NOMO-1 treated with DMSO at 0.1 percent for 48 hours (cell line): ENCODE measurements around the gene STIM2.
"Not testable (repeated sequence)": the region's sequence is repeated elsewhere in the genome, so short reads cannot be mapped to it uniquely, and the experiment has no call there.

Experiments used
- DNase-seq: peaks from one replicate; lab custom pipeline; 2025; ENCODE audit not compliant: unreplicated experiment; lab: John Stamatoyannopoulos, UW

STIM2 gene

DNA sequence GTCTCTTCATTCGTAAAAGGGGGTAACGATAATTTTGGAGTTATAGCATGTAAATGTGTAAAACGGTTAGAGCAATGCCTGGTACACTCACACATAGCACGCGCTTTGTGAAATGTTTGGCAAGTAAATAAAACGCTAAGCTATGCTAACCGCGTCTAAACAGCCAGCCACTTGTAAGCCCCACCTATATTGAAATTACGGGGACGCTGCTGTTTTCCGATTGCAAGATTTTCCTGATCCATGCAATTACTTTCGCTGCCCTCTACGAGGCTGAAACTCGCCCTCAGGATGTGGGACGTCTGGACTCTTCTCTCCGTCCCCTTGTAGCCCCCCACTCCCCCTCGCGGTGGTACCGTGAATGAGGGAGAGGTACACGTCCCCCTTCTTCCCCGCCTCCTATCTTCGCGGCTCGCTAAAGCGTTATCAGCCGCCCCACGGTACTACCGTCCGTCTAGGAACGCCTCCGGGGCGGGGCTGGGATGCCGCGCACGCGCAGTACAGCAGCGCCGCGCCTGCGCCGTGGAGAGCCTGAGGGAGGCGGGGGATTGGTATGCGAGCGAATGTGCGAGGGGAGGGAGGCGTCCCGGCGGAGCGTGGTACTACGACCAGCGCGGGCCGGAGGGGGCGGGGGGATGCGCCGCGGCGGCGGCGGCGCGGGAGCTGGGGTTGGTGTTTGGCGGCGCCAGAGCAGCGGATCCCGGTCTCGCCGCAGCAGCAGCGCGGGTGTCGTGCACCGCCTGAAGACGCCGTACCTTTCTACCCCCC, at the start of gene STIM2:
Gene STIM2, plus strand, starts transcription at position 685 of the 765 bp plus-strand sequence.
- peak; percentile 93 for DNase-seq

- DNase-seq, result not testable (repeated sequence)
Measured at GRCh38 chr4:26811571-26811970, 49.1 kb upstream of the STIM2 start.

DNA sequence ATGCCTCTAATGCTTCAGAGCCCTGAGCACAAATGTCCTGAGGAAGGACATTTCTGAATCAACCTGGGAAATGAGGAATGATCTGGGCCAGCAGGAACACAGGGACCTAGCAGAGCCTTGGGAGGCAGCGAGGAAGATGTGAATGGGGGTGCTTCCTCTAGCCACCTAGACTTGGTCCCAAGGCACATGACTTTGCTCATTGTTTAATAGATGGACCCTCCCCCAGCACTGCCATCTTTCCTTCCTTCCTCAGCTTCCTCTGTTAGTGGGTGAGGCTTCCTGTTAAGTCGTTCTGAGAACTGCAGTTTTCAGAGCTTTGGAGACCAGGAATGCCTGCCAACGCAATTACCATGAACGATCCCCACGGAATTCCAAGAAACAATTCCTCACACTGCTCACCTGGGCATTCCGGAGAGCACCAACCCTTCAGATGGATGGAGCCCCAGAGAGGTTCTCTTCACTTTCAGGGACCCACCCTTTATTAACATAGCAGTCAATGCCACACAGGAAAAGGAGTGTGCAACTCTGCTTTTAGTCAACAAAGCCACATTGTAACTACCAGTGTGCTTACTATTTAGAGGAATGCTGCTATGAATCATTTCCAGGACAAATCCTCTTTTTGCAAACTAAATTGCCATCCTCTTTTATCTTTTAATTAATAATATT, 48.5 kb upstream of the STIM2 start:
- DNase-seq, result no peak

- no peak for DNase-seq
Measured at GRCh38 chr4:26813698-26814097, 46.9 kb upstream of the STIM2 start.

- DNase-seq, result peak; percentile 49
Measured at GRCh38 chr4:26815199-26815598, 45.4 kb upstream of the STIM2 start.

DNA sequence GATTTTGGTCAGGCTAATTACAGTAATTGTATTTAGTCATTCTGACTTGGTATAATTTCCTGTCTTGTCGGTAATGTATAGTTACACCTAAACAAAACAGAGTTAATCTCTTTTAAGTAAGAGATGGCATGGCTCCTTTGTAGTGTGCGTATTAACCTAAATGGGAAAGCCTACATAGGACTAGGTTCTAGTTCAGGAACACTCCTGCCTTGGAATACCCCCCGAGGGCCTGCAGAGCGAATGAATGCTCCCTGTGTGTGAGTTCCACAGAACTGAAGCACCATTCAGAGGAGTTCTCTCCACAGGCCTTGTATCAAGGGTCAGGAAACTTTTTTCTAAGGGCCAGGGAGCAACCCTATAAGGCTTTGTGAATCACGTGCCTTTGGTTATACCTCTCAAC, 44.9 kb upstream of the STIM2 start:
- no peak for DNase-seq

GRCh38 chr4:26819026-26819425, 41.6 kb upstream of the STIM2 start:
- DNase-seq, result no peak

- no peak for DNase-seq
Measured at GRCh38 chr4:26819478-26820095, 41.1 kb upstream of the STIM2 start.

GRCh38 chr4:26820346-26820745, 40.3 kb upstream of the STIM2 start:
- no peak for DNase-seq

DNA sequence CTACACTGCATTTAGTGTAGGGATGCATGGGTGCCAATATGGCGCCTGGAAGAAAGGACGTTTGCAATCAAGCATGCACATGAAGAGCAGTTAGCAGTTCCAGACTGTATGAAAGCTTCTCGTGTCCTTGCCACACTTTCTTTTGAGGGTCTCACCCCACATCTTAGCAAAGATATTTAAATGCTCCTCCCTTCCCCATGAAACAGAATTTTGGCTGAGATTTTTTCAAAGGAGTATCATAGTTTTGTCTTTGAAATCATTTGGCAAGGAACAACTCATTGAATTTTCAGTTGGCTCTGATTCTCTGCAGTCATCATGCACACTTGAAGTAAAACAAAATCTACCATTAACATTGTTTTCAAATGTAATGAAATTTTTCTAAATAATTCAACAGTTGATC, 39.6 kb upstream of the STIM2 start:
- DNase-seq, result no peak

DNA sequence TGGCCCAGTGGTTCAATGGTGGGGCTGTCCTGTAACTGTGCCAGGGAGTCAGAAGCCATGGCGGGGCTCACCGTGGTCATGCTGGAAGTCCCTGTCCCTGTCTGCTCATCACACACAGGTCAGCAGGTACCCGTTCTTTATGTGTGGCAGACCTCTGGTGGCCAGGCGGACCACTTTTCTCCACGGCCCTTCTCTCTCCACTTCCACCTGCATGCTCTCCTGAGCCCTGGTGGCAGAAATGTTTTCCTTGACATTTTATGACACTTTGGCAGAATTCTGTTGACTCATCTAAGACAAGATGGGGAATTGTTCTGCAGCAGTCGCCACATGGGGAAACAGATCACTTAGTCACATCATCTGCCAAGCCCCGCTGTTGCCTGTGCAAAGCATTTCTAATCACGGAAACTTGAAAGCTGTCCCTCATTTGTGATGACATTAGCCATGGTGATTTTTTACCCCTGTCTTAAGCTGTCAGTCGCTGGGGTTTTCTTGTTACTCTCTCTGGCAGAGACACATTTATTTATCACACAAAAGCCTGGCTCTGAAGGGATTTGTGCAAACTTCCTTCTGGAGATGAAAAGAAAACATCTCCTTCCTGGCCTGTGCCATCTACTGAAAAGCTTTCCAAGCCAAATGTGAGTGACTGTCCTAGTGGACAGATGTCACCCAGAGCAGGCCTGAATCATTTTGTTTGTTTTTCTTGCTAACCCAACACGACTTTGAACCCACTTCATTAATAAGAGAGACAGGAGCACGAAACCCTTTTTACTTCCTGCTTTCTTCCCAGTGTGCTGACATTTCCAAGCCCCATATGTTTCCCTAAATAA, 38.8 kb upstream of the STIM2 start:
- DNase-seq, result peak; percentile 37

GRCh38 chr4:26822546-26822945, 38.1 kb upstream of the STIM2 start:
- peak; percentile 91 for DNase-seq

GRCh38 chr4:26822974-26823373, 37.7 kb upstream of the STIM2 start:
- not testable (repeated sequence) for DNase-seq

- no peak for DNase-seq
Measured at GRCh38 chr4:26823583-26823982, 37.1 kb upstream of the STIM2 start.

GRCh38 chr4:26824667-26825066, 36.0 kb upstream of the STIM2 start:
- DNase-seq, result no peak

GRCh38 chr4:26826721-26827120, 33.9 kb upstream of the STIM2 start:
- DNase-seq, result peak; percentile 99

GRCh38 chr4:26827336-26827735, 33.3 kb upstream of the STIM2 start:
- not testable (repeated sequence) for DNase-seq

GRCh38 chr4:26827798-26828197, 32.8 kb upstream of the STIM2 start:
- no peak for DNase-seq

DNA sequence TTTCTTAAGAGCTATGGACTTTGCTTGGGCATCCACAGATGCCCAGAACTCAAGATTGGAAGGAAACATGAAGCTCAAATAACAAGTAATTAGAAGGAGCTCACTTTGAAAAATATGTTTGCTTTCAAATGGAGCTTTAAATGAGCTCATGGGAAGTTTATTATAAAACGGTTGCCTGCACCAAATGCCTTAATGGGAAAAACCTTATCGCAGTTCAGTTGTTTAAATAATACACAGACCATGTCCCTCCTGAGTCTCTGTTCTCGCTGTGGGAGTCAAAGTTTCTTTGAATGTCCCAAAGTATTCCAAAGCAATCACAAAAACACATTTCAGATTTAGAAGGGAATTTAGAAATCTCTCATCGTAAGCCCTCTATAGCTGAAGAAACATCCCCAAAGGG, 31.6 kb upstream of the STIM2 start:
- DNase-seq, result no peak

- no peak for DNase-seq
Measured at GRCh38 chr4:26830033-26830432, 30.6 kb upstream of the STIM2 start.

GRCh38 chr4:26830701-26831100, 29.9 kb upstream of the STIM2 start:
- DNase-seq, result no peak
